Stimulated activated CD4-positive, alpha-beta T cell treated with anti-CD3 and anti-CD28 coated beads, Interleukin-12 subunit alpha, Interleukin-12 subunit beta, amount 100 ng/mL, for 4 hours (primary cell): ENCODE results near the gene HOXB8.

ENCODE experiments used
- DNase-seq: peaks from one replicate; pipeline ENCODE4 v3.0.0-alpha.2; 2020

The HOXB8 gene

DNA sequence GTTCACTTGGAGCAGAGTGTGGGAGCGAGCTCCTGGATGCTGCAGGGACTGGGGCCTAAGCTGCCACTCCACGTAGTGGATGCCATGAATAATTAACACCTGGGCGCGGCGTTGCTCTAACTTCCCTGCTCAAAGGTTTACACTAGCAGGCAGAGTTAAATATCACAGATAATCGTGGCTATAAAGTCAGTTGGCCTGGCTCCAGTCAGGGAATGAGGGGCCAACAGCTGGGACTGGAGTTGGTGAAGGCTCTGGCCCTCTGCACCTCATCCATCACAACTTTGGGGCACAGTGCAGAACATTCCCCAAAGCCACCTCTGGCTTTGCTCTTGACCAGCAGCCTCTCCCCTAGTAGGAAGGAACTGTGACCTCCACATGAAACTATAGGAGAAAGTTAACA, 47.9 kb downstream of the HOXB8 start:
- no peak for DNase-seq

GRCh38 chr17:48566717-48567116, 48.4 kb downstream of the HOXB8 start:
- no peak for DNase-seq

GRCh38 chr17:48565925-48566710, 49.0 kb downstream of the HOXB8 start:
- DNase-seq, result no peak

DNA sequence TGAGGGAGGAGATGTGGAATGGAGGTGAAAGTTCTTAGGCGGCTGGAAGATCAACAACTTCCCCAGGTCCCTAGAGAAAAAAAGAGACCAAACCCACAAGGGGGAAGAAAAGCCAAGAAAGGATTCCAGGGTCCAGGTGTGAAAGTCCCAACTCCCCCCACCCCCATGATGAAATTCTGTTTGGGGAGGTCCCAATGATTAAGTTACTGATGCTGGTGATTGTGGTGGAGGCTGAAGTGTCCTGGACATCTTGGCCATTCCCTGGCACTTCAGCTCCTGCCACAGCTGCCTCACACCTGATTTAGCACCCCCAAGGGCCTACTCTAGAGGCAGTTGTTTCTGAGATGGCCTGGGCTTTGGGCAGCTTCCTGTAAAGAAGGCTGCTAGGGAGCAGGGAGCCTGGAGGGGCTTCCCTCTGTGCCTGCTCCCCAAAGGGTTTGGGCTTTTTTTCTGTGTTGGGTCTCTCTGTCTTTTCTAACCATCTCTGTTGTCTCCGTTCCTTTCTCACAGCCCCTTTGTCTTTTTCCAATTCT, 50.0 kb downstream of the HOXB8 start:
- DNase-seq, result no peak

DNA sequence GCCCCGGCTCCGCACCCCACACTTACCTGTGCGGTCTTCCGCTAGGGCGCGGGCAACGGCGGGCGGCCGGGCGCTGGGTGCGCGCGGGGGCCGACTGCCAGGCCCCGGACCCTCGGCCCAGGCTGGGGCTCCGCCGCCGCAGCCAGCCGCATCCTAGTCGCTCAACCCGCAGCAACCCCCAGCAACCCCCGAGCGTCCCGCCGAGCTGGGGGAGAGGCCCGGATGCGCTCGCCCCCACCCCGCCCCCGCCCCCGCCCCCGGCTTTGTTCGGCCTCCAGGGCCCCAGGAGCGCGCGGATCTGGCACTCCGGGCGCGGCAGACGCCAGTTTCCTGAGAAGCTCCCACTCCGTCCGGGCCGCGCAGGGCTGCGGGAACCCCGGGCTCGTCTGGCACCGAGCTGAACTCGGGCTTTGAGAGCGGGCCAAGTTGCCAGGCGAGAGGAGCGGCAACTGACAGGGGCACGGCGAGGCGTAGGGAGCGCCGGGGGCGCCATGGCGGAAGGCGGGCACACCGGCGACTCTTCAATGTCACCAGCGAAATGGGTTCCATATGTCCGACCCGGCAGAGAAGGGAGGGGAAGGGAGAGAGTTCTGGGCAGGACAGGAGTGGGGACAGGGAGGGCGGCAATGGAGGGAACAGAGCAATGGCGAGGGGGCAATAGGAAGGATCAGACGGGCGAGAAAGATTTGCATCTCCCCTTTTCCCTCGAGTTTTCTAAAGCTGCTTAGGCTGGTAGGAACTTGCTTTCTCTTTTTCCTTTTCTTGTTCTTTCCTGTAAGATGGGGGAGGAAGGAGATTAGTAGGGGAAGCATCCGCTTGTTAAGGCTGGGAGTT, 50.7 kb downstream of the HOXB8 start:
- no peak for DNase-seq

- no peak for DNase-seq
These were observed 51.3 kb downstream of the HOXB8 start for GRCh38 chr17:48563867-48564187.

GRCh38 chr17:48563385-48563838, 51.7 kb downstream of the HOXB8 start:
- DNase-seq, result no peak

DNA sequence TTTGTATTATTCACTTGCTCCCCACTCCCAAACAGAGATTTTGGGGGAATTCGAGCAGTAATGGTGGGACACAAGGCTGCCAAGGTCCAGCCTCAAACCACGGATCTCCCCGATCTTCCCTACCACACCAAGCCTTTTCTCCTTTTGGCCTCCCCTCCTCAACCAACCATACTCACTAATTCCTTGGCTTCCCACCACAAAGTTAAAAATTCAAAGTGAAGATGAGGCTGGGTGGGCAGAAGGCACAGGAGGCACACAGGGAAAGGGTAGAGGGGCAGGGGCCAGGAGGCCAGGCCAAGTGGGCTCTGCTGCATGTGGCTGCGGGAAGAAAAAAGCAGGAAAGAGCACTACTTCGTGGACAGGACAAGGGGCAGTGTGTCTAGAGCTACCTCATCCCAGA, 52.2 kb downstream of the HOXB8 start:
- DNase-seq, result no peak
